IMR-90 (cell line): ENCODE data around the gene CDS2. TPM values are rescaled to one million over a fixed set of nuclear protein-coding genes. Genes with fewer than 3 reads are reported as not detected.

Source experiments
- ATAC-seq: fragments of 200-7000 bp; cut with Tn5 transposase; 2 replicates; pipeline ENCODE4 v1.9.1; 2020; ENCODE audit warnings: low read depth, mild to moderate bottlenecking, moderate library complexity
- BruUV-seq: library from RNA; stranded (reverse); fragments of 400-500 nt; replicated peaks from 2 replicates; lab custom pipeline; 2021; lab: Mats Ljungman, UMichigan
- CTCF ChIA-PET: fragments of 300-600 bp; formaldehyde crosslinking; extraction: SDS; loops from one replicate; lab custom pipeline; 2021; ENCODE audit warnings: antibody characterized with exemption; lab: Yijun Ruan, JAX
- POLR2A ChIA-PET: fragments of 300-600 bp; sonication (Branson Sonifier 250); formaldehyde crosslinking; loops from one replicate; lab custom pipeline; 2022; ENCODE audit warnings: antibody characterized with exemption; ENCODE audit not compliant: unreplicated experiment; lab: Charles Lee
- DNase-seq: peaks from one replicate; pipeline ENCODE4 v3.0.0; 2013
- H2AFZ ChIP-seq: replicated peaks from 2 replicates; pipeline ENCODE3; 2013; ENCODE audit warnings: low read length, mild to moderate bottlenecking; ENCODE audit not compliant: poor library complexity
- H2AK5ac ChIP-seq: 2 replicates; pipeline ENCODE4 v1.6.1; 2013; ENCODE audit warnings: low read depth, low read length, inconsistent platforms
- H2AK9ac ChIP-seq: replicated peaks from 2 replicates; pipeline ENCODE3; 2013; ENCODE audit warnings: mild to moderate bottlenecking, low read depth, low read length, moderate library complexity; ENCODE audit not compliant: poor library complexity
- H2BK120ac ChIP-seq: 2 replicates; pipeline ENCODE4 v1.6.1; 2013; ENCODE audit warnings: low read depth, low read length, inconsistent platforms
- H2BK15ac ChIP-seq: 3 replicates; pipeline ENCODE4 v1.6.1; 2013; ENCODE audit warnings: low read depth, low read length, inconsistent platforms
- H2BK20ac ChIP-seq: 2 replicates; pipeline ENCODE4 v1.6.1; 2013; ENCODE audit warnings: low read depth, mild to moderate bottlenecking, inconsistent platforms, low read length, moderate library complexity
- H2BK5ac ChIP-seq: 2 replicates; pipeline ENCODE4 v1.6.1; 2013; ENCODE audit warnings: mild to moderate bottlenecking, low read depth, low read length, inconsistent platforms; ENCODE audit not compliant: poor library complexity, severe bottlenecking
- H3K14ac ChIP-seq: replicated peaks from 2 replicates; pipeline ENCODE4 v1.6.1; 2013; ENCODE audit warnings: low read depth, low read length, inconsistent platforms
- H3K18ac ChIP-seq: 2 replicates; pipeline ENCODE4 v1.6.1; 2013; ENCODE audit warnings: low read depth, low read length, control low read depth
- H3K23ac ChIP-seq: 2 replicates; pipeline ENCODE4 v1.6.1; 2013; ENCODE audit warnings: low read depth, low read length, inconsistent platforms
- H3K27ac ChIP-seq: 2 replicates; pipeline ENCODE4 v1.5.1; 2013; ENCODE audit warnings: mild to moderate bottlenecking, control low read depth, low read length; ENCODE audit not compliant: insufficient read depth
- H3K27me3 ChIP-seq: 2 replicates; pipeline ENCODE4 v1.6.1; 2013; ENCODE audit warnings: low read length; ENCODE audit not compliant: control insufficient read depth, insufficient read depth
- H3K36me3 ChIP-seq: 2 replicates; pipeline ENCODE4 v1.6.1; 2013; ENCODE audit warnings: low read length, mixed read lengths; ENCODE audit not compliant: control insufficient read depth, insufficient read depth
- H3K4ac ChIP-seq: 2 replicates; pipeline ENCODE4 v1.6.1; 2013; ENCODE audit warnings: low read depth, low read length, inconsistent platforms
- H3K4me1 ChIP-seq: 2 replicates; pipeline ENCODE4 v1.6.1; 2013; ENCODE audit warnings: low read length, mixed read lengths; ENCODE audit not compliant: control insufficient read depth, insufficient read depth
- H3K4me2 ChIP-seq: 2 replicates; pipeline ENCODE4 v1.6.1; 2013; ENCODE audit warnings: low read depth, mild to moderate bottlenecking, control low read depth, low read length, moderate library complexity
- H3K4me3 ChIP-seq: 2 replicates; pipeline ENCODE4 v1.5.1; 2013; ENCODE audit warnings: low read depth, mild to moderate bottlenecking, control low read depth, low read length, moderate library complexity; ENCODE audit not compliant: insufficient read depth
- H3K56ac ChIP-seq: 2 replicates; pipeline ENCODE4 v1.6.1; 2013; ENCODE audit warnings: low read length, inconsistent platforms; ENCODE audit not compliant: insufficient read depth; ENCODE audit errors: extremely low read depth
- H3K79me1 ChIP-seq, 2 experiments: 2 replicates each; pipeline ENCODE4 v1.6.1; 2013; ENCODE audit warnings: low read length in 2 of 2, inconsistent platforms in 1 of 2, low read depth in 1 of 2
- H3K9ac ChIP-seq: 2 replicates; pipeline ENCODE4 v1.6.1; 2013; ENCODE audit warnings: low read depth, low read length, control low read depth
- H3K9me1 ChIP-seq: 2 replicates; pipeline ENCODE4 v1.6.1; 2013; ENCODE audit warnings: low read length, inconsistent platforms; ENCODE audit not compliant: insufficient read depth
- H3K9me3 ChIP-seq: 2 replicates; pipeline ENCODE4 v1.6.1; 2013; ENCODE audit warnings: low read length; ENCODE audit not compliant: control insufficient read depth, insufficient read depth
- H4K20me1 ChIP-seq: 2 replicates; pipeline ENCODE4 v1.6.1; 2013; ENCODE audit warnings: low read length, inconsistent platforms; ENCODE audit not compliant: insufficient read depth
- H4K5ac ChIP-seq: 2 replicates; pipeline ENCODE4 v1.6.1; 2013; ENCODE audit warnings: mild to moderate bottlenecking, low read depth, low read length, control low read depth
- H4K8ac ChIP-seq, 2 experiments: 2 replicates each; pipeline ENCODE4 v1.6.1; 2013; ENCODE audit warnings: low read depth in 2 of 2, low read length in 2 of 2, control low read depth in 1 of 2, inconsistent platforms in 1 of 2
- H4K91ac ChIP-seq: 2 replicates; pipeline ENCODE4 v1.6.1; 2013; ENCODE audit warnings: low read depth, low read length, inconsistent platforms; ENCODE audit not compliant: insufficient read depth
- BHLHE40 ChIP-seq: fragments of 150-350 bp; IDR thresholded peaks from 2 replicates; pipeline ENCODE4 v1.6.1; 2016; ENCODE audit warnings: mild to moderate bottlenecking, low read depth, low read length
- CEBPB ChIP-seq: IDR thresholded peaks from 2 replicates; pipeline ENCODE4 v1.6.1; 2012; ENCODE audit warnings: low read depth, low read length, improper control_type of control experiment
- CHD1 ChIP-seq: IDR thresholded peaks from 2 replicates; pipeline ENCODE4 v1.6.1; 2012; ENCODE audit warnings: low read depth, low read length, improper control_type of control experiment
- CTCF ChIP-seq: conservative IDR thresholded peaks from 2 replicates; pipeline ENCODE4 v1.5.1; 2012; ENCODE audit warnings: mild to moderate bottlenecking, low read depth, low read length, improper control_type of control experiment
- ELK1 ChIP-seq: fragments of 150-350 bp; IDR thresholded peaks from 2 replicates; pipeline ENCODE4 v1.6.1; 2016; ENCODE audit warnings: low read depth, mild to moderate bottlenecking, low read length, moderate library complexity, borderline replicate concordance
- FOS ChIP-seq: fragments of 150-350 bp; IDR thresholded peaks from 2 replicates; pipeline ENCODE4 v1.6.1; 2016; ENCODE audit warnings: low read depth, low read length
- MAFK ChIP-seq: IDR thresholded peaks from 2 replicates; pipeline ENCODE4 v1.6.1; 2012; ENCODE audit warnings: low read depth, low read length, improper control_type of control experiment
- MAZ ChIP-seq: IDR thresholded peaks from 2 replicates; pipeline ENCODE4 v1.6.1; 2012; ENCODE audit warnings: low read depth, mild to moderate bottlenecking, low read length, improper control_type of control experiment, moderate library complexity, borderline replicate concordance
- MXI1 ChIP-seq: IDR thresholded peaks from 2 replicates; pipeline ENCODE4 v1.6.1; 2012; ENCODE audit warnings: low read depth, mild to moderate bottlenecking, low read length, moderate library complexity, borderline replicate concordance
- NFE2L2 ChIP-seq: fragments of 150-350 bp; IDR thresholded peaks from 2 replicates; pipeline ENCODE4 v1.6.1; 2016; ENCODE audit warnings: low read depth, mild to moderate bottlenecking, low read length
- POLR2A ChIP-seq: IDR thresholded peaks from 2 replicates; pipeline ENCODE4 v1.6.1; 2012; ENCODE audit warnings: mild to moderate bottlenecking, low read depth, low read length
- RAD21 ChIP-seq: IDR thresholded peaks from 2 replicates; pipeline ENCODE4 v1.6.1; 2012; ENCODE audit warnings: low read length, improper control_type of control experiment
- RCOR1 ChIP-seq: IDR thresholded peaks from 2 replicates; pipeline ENCODE4 v1.6.1; 2012; ENCODE audit warnings: mild to moderate bottlenecking, low read length, improper control_type of control experiment; ENCODE audit not compliant: insufficient replicate concordance
- RFX5 ChIP-seq: IDR thresholded peaks from 2 replicates; pipeline ENCODE4 v1.8.0; 2012; ENCODE audit warnings: low read depth, mild to moderate bottlenecking, low read length, moderate library complexity
- SMC3 ChIP-seq: fragments of 150-350 bp; IDR thresholded peaks from 2 replicates; pipeline ENCODE4 v1.6.1; 2016; ENCODE audit warnings: low read depth, mild to moderate bottlenecking, antibody characterized with exemption, low read length, moderate library complexity
- USF2 ChIP-seq: fragments of 150-350 bp; IDR thresholded peaks from 2 replicates; pipeline ENCODE4 v1.6.1; 2017; ENCODE audit warnings: mild to moderate bottlenecking, antibody characterized with exemption, low read length, low read depth
- WGBS, 2 experiments: methylation state at CpG; one replicate each; pipeline versions ENCODE4 v1.1.5 to v1.1.7; 2013; ENCODE audit warnings: missing lambda C conversion rate in 2 of 2; ENCODE audit not compliant: insufficient read length in 1 of 2; ENCODE audit errors: extremely low coverage in 2 of 2; 5-methylcytosine and 5-hydroxymethylcytosine counted together
- dilution Hi-C: fragments of 300-500 bp; cut with HindIII; formaldehyde crosslinking; loops from one replicate; pipeline ENCODE4 v1.14.3; 2018; ENCODE audit warnings: low sequenced_read_pairs; ENCODE audit not compliant: unreplicated experiment
- in situ Hi-C: fragments of 300-500 bp; cut with MboI; formaldehyde crosslinking; loops from 3 replicates; pipeline ENCODE4 v1.14.3; 2019; ENCODE audit warnings: low sequenced_read_pairs, inconsistent platforms, mixed read lengths
- intact Hi-C: fragments of 100-400 bp; cut with micrococcal nuclease; formaldehyde crosslinking; loops from 2 replicates; pipeline ENCODE4 v1.10.0; 2022
- polyA plus RNA-seq, 3 experiments: library from polyadenylated mRNA; depleted of rRNA; stranded (reverse); fragments of >200 nt; gene quantifications; 2 replicates each; pipeline ENCODE4 v1.2.3, GENCODE V29; 2012; ENCODE audit warnings: low replicate concordance in 1 of 3
- total RNA-seq: library from RNA; depleted of rRNA; stranded (reverse); fragments of >200 nt; gene quantifications from 2 replicates; pipeline ENCODE4 v1.2.3, GENCODE V29; 2012

The CDS2 gene
- total and polyA plus RNA-seq, 2 of the 4 experiments (the other 2 are of a cell fraction): 17.0 to 47.1 TPM

GRCh38 chr20:5095454-5095853, 31.4 kb upstream of the CDS2 start:
- TF ChIP-seq MAZ (no peak), USF2 (no peak), ELK1 (no peak), MXI1 (no peak), CEBPB (no peak), RFX5 (no peak), BHLHE40 (no peak), FOS (no peak), RAD21 (no peak), NFE2L2 (no peak), MAFK (no peak), POLR2A (no peak), CTCF (no peak), SMC3 (no peak), RCOR1 (no peak), CHD1 (no peak)
- Histone ChIP-seq H2BK15ac (no peak overlapping the region), H2BK5ac (no peak overlapping the region), H2BK20ac (no peak overlapping the region), H4K91ac (no peak overlapping the region), H2AK9ac (no peak overlapping the region), H4K8ac (no peak overlapping the region), H3K4ac (no peak overlapping the region), H3K18ac (no peak overlapping the region), H3K36me3 (peaks cover 23% of the 10 kb centered on the region), H2AFZ (no peak overlapping the region), H3K23ac (no peak overlapping the region), H2AK5ac (no peak overlapping the region), H3K4me1 (no peaks in the 10 kb centered on the region), H3K9ac (no peak overlapping the region), H4K20me1 (peaks cover 2% of the 10 kb centered on the region; the same call in 1 of the 2 replicates), H3K4me3 (no peak overlapping the region), H3K27me3 (no peaks in the 10 kb centered on the region), H3K9me1 (peaks cover 2% of the 10 kb centered on the region), H3K9me3 (no peaks in the 10 kb centered on the region), H3K79me1 (peaks cover 5 to 10% of the 10 kb centered on the region in 2 experiments; a peak in 3 of 4 replicates), H3K56ac (no peak overlapping the region), H3K4me2 (no peak overlapping the region), H3K27ac (no peak overlapping the region), H4K5ac (no peak overlapping the region), H3K14ac (no peak overlapping the region), H2BK120ac (no peak overlapping the region)
- CTCF ChIA-PET: no interaction called here
- POLR2A ChIA-PET: no interaction called here
- intact Hi-C loops: no loop called here
- BruUV-seq: no TSS peak
- 67% methylated on average over 1 of the region's 3 CpGs; no CpG with 5 or more reads in 1 of the 2 experiments for WGBS, 2 experiments
- dilution Hi-C loops: no loop called here
- ATAC-seq (no peak), DNase-seq (no peak)
- in situ Hi-C loops: no loop called here
